ENCODE measurements around the gene SULT4A1. TPM values are rescaled to one million over a fixed set of nuclear protein-coding genes. Genes with fewer than 3 reads are reported as not detected.

Gene SULT4A1
- total and polyA plus RNA-seq, 2 of the 8 experiments (the other 6 are each of a cell fraction or from before 2014, with no cell fraction given) = 9.1 to 11.8 TPM

DNA sequence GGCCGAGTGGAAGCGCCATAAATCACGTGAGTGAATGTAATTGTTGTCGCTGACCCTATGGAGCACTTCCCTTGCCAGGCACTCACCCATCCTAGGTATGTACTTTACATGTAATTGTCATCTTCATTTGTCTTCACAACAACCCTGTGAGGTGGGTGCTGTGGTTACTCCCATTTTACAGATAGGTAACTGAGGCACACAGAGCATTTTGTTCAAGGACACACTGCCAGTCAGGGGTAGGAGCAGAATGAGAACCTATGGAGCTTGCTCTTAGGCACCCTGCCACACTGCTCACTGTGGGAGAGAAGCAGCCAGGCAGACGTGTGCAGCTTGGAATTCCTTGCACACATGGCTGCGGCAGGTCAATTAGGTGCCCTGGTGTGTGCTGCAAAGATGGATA lies 49.4 kb downstream of the SULT4A1 start:
- Histone ChIP-seq H3K79me2 (ENCODE audit: control insufficient read depth in 1 of 2, insufficient read depth in 2 of 2, low read length in 2 of 2) (no peaks in the 10 kb centered on the region), H3K36me3 (ENCODE audit: control insufficient read depth in 2 of 4, insufficient read depth in 4 of 4, low read length in 3 of 4) (no peaks in the 10 kb centered on the region), H3K18ac (ENCODE audit: extremely low read depth, low read length) (peak overlapping the region; percentile 91; the same call in 1 of the 2 replicates), H3K56ac (replicated peaks; ENCODE audit: insufficient read length, low read depth, low read length) (no peak overlapping the region), H3K27me3 (replicated peaks in 1 of 4; ENCODE audit: control insufficient read depth in 3 of 4, extremely low read depth in 1 of 4, insufficient read depth in 3 of 4, low read length in 3 of 4) (no peaks in the 10 kb centered on the region), H3K23me2 (ENCODE audit: low read depth, low read length) (peaks cover 6% of the 10 kb centered on the region), H4K91ac (replicated peaks; ENCODE audit: insufficient read length, low read length) (peak overlapping the region; percentile 22), H2BK15ac (ENCODE audit: low read length) (no peak overlapping the region), H3K4me2 (ENCODE audit: insufficient read depth in 1 of 2, low read depth in 2 of 2, low read length in 2 of 2) (peak overlapping the region; percentile 88 to 99), H4K20me1 (replicated peaks in 1 of 2; ENCODE audit: control insufficient read depth in 1 of 2, insufficient read depth in 2 of 2, low read length in 2 of 2) (no peaks in the 10 kb centered on the region), H2AK5ac (ENCODE audit: low read depth, low read length) (no peak overlapping the region; the same call in 1 of the 2 replicates), H3K4ac (replicated peaks; ENCODE audit: insufficient read length, low read depth, low read length) (no peak overlapping the region), H3K4me1 (replicated peaks in 1 of 4; ENCODE audit: control insufficient read depth in 3 of 4, insufficient read depth in 4 of 4, low read length in 3 of 4) (peaks cover 0 to 13% (median 5%) of the 10 kb centered on the region in 4 experiments; a peak in 6 of 7 replicates), H2AFZ (ENCODE audit: low read length) (peak overlapping the region; percentile 22; the same call in 1 of the 2 replicates), H3K4me3 (ENCODE audit: extremely low read depth in 1 of 4, insufficient read depth in 2 of 4, low read depth in 3 of 4, low read length in 4 of 4) (peak overlapping the region; percentile 67 to 86 (median 76)), H3K9me3 (ENCODE audit: insufficient read depth in 2 of 2, low read depth in 1 of 2, low read length in 1 of 2) (no peaks in the 10 kb centered on the region), H3K27ac (ENCODE audit: low read depth, low read length) (peak overlapping the region; percentile 90; the same call in 1 of the 2 replicates), H3K9ac (replicated peaks in 1 of 4; ENCODE audit: extremely low read depth in 1 of 4, low read depth in 3 of 4, low read length in 3 of 4) (peak overlapping the region; percentile 41 to 83 (median 76)), H3K79me1 (ENCODE audit: low read depth, low read length) (peaks cover 5% of the 10 kb centered on the region; the same call in 1 of the 2 replicates), H2BK20ac (ENCODE audit: low read length) (no peak overlapping the region), H4K5ac (ENCODE audit: insufficient read length, low read depth, low read length) (no peak overlapping the region), H2BK5ac (ENCODE audit: low read depth, low read length) (peak overlapping the region; percentile 94; the same call in 1 of the 2 replicates), H3K23ac (ENCODE audit: insufficient read length) (no peak overlapping the region), H4K8ac (ENCODE audit: extremely low read depth, insufficient read depth, low read length) (no peak overlapping the region), H2BK12ac (ENCODE audit: low read depth, low read length) (peak overlapping the region; percentile 77), H2BK120ac (replicated peaks; ENCODE audit: low read depth, low read length) (no peak overlapping the region), H3K14ac (ENCODE audit: insufficient read length) (no peak overlapping the region)
- WGBS, 2 experiments (ENCODE audit: extremely low coverage in 1 of 2, insufficient coverage in 1 of 2, insufficient read length in 1 of 2, insufficient replicate concordance in 2 of 2, low coverage in 1 of 2, low lambda C conversion rate in 2 of 2, missing lambda C conversion rate in 1 of 2) = 11% methylated on average over 6 of the region's 6 CpGs; no CpG with 5 or more reads in 1 of the 2 experiments
- FAIRE-seq (no peak), DNase-seq (ENCODE audit: low read depth in 1 of 2, low spot score in 2 of 2) (no peak)
- ChIA-PET CTCF (ENCODE audit: partially characterized antibody) (interaction anchor here (0.6 to 1.6 kb wide), 3 partner anchors 12 to 557 kb away, joined by 3 to 4 read pairs (median 4); no protein-coding TSS in a partner anchor), POLR2A (ENCODE audit: partially characterized antibody) (interaction anchor here (1.5 to 3.2 kb wide), 2 partner anchors 9 to 79 kb away, joined by 3 to 20 read pairs; partner anchors contain the start of gene PNPLA5)
- TF ChIP-seq EZH2 (IDR thresholded peaks at IDR 0.05; ENCODE audit: low read depth, low read length, severe bottlenecking) = peak; percentile 23
- no peak for TF ChIP-seq CEBPB (IDR thresholded peaks at IDR 0.05; ENCODE audit: low read depth, low read length)
- peak; percentile 68; the same call in 1 of the 2 replicates for TF ChIP-seq KDM1A (IDR thresholded peaks at IDR 0.05; ENCODE audit: borderline replicate concordance, low read length)
- TF ChIP-seq TBP (IDR thresholded peaks at IDR 0.05; ENCODE audit: low read depth, low read length) = no peak
- TF ChIP-seq RBBP5 (IDR thresholded peaks at IDR 0.05; ENCODE audit: borderline replicate concordance, low read depth, low read length) = no peak
- no peak for TF ChIP-seq HDAC6 (IDR thresholded peaks at IDR 0.05; ENCODE audit: low read depth, low read length)
- TF ChIP-seq, protein P1, sequence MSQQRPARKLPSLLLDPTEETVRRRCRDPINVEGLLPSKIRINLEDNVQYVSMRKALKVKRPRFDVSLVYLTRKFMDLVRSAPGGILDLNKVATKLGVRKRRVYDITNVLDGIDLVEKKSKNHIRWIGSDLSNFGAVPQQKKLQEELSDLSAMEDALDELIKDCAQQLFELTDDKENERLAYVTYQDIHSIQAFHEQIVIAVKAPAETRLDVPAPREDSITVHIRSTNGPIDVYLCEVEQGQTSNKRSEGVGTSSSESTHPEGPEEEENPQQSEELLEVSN (IDR thresholded peaks at IDR 0.05) = no peak
- TF ChIP-seq NANOG (IDR thresholded peaks at IDR 0.05; ENCODE audit: insufficient read depth, low read depth, low read length, poor library complexity, severe bottlenecking) = no peak
- TF ChIP-seq SIRT6 (IDR thresholded peaks at IDR 0.05; ENCODE audit: low read length) = no peak
- TF ChIP-seq SAP30 (IDR thresholded peaks at IDR 0.05; ENCODE audit: insufficient read depth, insufficient replicate concordance, low read length) = no peak
